Neuron (in vitro differentiated cells): ENCODE measurements around the gene PPM1F.

Source experiments
- H2AFZ ChIP-seq: one replicate; pipeline ENCODE4 v1.6.1; 2013; ENCODE audit warnings: low read depth, mild to moderate bottlenecking, inconsistent platforms, low read length, moderate library complexity
- H3K27me3 ChIP-seq: one replicate; pipeline ENCODE4 v1.6.1; 2013; ENCODE audit warnings: low read length; ENCODE audit not compliant: insufficient read depth
- H3K36me3 ChIP-seq: one replicate; pipeline ENCODE4 v1.6.1; 2013; ENCODE audit warnings: low read length; ENCODE audit not compliant: insufficient read depth
- H3K4me1 ChIP-seq: one replicate; pipeline ENCODE4 v1.6.1; 2013; ENCODE audit warnings: low read length; ENCODE audit not compliant: insufficient read depth
- H3K4me3 ChIP-seq: 2 replicates; pipeline ENCODE4 v1.5.1; 2013; ENCODE audit warnings: mild to moderate bottlenecking, low read length, moderate library complexity
- H3K9me3 ChIP-seq: one replicate; pipeline ENCODE4 v1.6.1; 2013; ENCODE audit warnings: low read length

The PPM1F gene

DNA sequence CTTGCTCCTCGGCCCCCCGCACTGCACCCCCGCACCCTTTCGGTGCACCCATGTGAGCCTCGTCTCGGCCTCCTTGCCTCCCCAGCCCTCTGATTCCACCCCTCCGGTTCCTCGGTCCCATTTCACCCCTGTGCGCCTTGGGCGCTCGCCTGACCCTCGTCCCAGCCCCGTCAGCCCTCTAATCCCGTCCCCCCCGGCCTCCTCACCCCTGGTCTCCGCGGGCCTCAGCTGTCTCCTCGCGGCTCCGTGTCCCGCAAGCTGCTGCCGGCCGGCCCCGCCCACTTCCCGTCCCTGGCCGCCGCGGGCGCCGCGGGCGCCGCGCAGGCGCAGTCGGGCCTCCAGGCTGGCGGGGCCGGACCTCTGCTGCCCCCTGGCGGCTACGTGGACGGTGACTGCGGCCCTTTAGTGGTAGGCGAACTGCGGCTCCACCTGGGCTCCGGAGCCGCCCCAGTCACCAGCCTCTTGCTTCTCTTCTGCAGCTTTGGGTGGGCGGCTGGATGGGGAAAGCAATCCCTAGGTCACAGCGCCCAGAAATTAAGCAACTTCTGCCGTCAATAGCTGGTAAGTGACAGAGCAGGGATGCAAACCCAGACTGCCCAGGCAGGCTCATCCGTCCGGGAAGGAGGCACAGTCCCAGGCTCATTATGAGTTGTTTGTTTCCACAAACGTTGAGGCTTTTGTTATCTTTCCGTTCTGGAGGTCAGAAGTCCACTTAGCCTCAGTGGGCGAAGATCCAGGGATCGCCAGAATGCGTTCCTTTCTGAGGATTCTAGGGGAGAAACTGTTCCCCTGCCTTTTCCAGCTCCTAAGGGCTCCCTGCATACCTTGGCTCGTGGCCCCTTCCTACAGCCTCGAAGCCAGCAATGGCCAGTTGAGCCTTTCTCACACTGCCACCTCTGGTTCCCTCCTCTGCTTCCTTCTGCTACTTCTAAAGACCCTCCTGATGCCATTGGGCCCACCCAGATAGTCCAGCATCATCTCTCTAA lies at the start of gene PPM1F:
Gene PPM1F (minus strand): TSS at position 263 of the 986 bp plus-strand sequence. CDS start 6,800 bp downstream, outside the sequence.
- no peaks in the 10 kb centered on the region for H3K9me3 ChIP-seq
- no peaks in the 10 kb centered on the region for H3K27me3 ChIP-seq
- peak within 1 kb of the TSS; percentile 77 for H3K4me3 ChIP-seq
- H2AFZ ChIP-seq, result peak within 1 kb of the TSS; percentile 18
- H3K4me1 ChIP-seq, result peaks cover 10% of the 10 kb centered on the region
- H3K36me3 ChIP-seq, result no peaks in the 10 kb centered on the region

GRCh38 chr22:22001664-22002525 lies 49.2 kb upstream of the PPM1F start:
- peaks cover 7% of the 10 kb centered on the region for H3K27me3 ChIP-seq
- H3K36me3 ChIP-seq, result no peaks in the 10 kb centered on the region
- H2AFZ ChIP-seq, result no peak overlapping the region
- no peaks in the 10 kb centered on the region for H3K9me3 ChIP-seq
- H3K4me1 ChIP-seq, result no peaks in the 10 kb centered on the region
- no peak overlapping the region for H3K4me3 ChIP-seq

GRCh38 chr22:21998595-21999247 lies 46.1 kb upstream of the PPM1F start:
- Histone ChIP-seq H3K4me3 (no peak overlapping the region), H3K4me1 (no peaks in the 10 kb centered on the region), H2AFZ (no peak overlapping the region)

DNA sequence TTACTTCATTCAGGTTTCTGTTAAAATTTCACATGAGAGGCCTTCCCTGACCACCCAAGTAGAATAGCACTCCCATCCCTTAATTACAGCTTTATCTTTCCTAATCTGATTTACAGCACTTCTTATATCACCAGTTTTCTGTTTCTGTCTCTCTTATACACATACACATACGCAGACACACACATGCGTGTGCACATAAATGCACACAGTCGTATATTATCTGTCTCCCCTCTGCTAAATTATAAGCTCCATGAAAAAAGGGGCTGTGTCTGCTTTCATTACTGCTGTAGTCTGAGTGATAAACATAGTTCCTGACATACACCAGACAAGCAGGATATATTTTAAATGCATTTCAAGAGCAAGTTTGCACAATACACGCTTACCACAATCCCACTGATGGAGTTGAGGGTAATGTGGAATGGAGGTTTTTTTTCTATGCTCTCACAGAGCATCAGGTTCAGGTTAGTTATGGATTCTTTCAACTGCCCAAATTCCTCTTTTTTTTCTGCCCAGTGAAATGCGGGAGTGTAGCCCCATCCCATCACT lies 43.6 kb upstream of the PPM1F start:
- H2AFZ ChIP-seq, result no peak overlapping the region
- no peak overlapping the region for H3K4me3 ChIP-seq
- no peaks in the 10 kb centered on the region for H3K36me3 ChIP-seq
- H3K9me3 ChIP-seq, result no peaks in the 10 kb centered on the region
- H3K27me3 ChIP-seq, result peaks cover 12% of the 10 kb centered on the region
- H3K4me1 ChIP-seq, result no peaks in the 10 kb centered on the region

More at GRCh38 chr22:21998595-21999247, 46.1 kb upstream of the PPM1F start:
- H3K27me3 ChIP-seq, result peaks cover 12% of the 10 kb centered on the region
- H3K9me3 ChIP-seq, result no peaks in the 10 kb centered on the region
- H3K36me3 ChIP-seq, result no peaks in the 10 kb centered on the region

DNA sequence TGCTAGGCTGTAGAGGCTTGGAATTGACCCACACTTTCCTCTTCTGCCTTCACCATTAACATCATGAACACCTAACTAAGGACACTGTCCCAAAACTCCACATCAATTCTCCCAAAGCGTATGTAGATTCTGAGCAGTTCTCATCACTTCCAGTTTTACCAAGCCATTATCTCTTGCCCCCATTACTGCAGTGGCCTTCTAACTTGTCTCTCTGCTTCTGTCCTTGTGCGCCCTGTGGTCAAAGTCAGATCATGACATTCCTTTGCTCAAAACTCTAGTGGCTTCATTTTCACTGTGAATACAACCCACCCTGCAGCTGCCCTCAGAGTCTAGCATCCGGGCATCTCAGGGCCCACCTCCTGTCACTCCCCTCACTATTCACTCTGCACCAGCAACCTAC lies 43.0 kb upstream of the PPM1F start:
- H3K27me3 ChIP-seq, result peaks cover 7% of the 10 kb centered on the region
- no peaks in the 10 kb centered on the region for H3K36me3 ChIP-seq
- no peak overlapping the region for H2AFZ ChIP-seq
- no peaks in the 10 kb centered on the region for H3K4me1 ChIP-seq
- H3K4me3 ChIP-seq, result no peak overlapping the region
- H3K9me3 ChIP-seq, result no peaks in the 10 kb centered on the region

DNA sequence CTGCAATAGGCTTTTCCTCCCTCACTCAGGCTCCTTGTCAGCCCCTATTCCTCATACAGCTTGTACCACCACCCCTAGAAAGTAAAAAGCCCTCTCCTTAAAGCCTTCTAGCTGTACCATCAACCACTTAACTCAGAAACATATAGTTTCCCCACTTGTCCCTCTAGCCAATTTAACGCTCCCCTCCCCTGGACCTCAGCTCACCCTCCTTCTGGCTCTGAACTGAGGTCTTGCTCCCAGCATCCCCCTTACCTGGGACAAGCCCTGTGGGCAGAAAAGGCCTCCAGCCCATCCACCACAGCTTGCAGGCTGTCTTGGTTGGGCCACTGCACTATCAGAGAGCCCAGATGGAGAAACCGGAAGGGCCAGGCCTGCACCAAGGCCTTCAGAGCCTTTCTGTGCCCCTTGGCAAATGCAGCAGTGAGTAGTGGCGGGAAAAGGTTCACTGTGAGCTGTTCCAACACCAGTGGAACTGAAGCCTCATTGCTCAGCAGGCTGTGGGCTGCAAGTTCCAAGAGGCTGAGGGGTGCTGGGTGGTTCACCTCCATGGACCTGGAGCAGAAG lies 42.3 kb upstream of the PPM1F start:
- Histone ChIP-seq H3K27me3 (peaks cover 5% of the 10 kb centered on the region), H3K4me1 (no peaks in the 10 kb centered on the region), H3K9me3 (no peaks in the 10 kb centered on the region), H3K36me3 (no peaks in the 10 kb centered on the region), H2AFZ (no peak overlapping the region), H3K4me3 (no peak overlapping the region)

- no peaks in the 10 kb centered on the region for H3K36me3 ChIP-seq
- H3K4me1 ChIP-seq, result no peaks in the 10 kb centered on the region
- no peak overlapping the region for H2AFZ ChIP-seq
- H3K4me3 ChIP-seq, result no peak overlapping the region
- H3K27me3 ChIP-seq, result peaks cover 5% of the 10 kb centered on the region
- no peaks in the 10 kb centered on the region for H3K9me3 ChIP-seq
These were observed 40.1 kb upstream of the PPM1F start for GRCh38 chr22:21992593-21993237.

DNA sequence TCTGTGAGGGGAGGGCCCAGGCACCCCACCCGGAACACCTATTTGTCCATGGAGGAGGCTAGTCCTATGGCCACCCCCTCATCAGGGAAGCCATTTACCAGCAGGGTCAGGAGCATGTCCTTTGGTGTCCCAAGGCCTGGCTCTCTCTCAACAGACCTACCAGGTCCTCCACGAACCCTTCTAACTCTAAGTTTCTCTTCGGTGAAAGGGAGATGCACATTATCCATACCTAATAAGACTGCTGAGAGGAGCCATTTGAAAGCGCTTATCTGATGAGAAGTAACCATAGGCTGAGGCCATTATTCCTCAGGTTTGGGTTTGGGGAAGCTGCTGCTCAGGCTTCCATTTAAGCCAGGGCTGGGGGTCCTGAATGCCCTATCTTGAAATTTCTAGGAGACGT lies 39.1 kb upstream of the PPM1F start:
- Histone ChIP-seq H3K4me1 (no peaks in the 10 kb centered on the region), H3K4me3 (no peak overlapping the region), H3K36me3 (no peaks in the 10 kb centered on the region), H2AFZ (no peak overlapping the region), H3K27me3 (peaks cover 5% of the 10 kb centered on the region), H3K9me3 (no peaks in the 10 kb centered on the region)

DNA sequence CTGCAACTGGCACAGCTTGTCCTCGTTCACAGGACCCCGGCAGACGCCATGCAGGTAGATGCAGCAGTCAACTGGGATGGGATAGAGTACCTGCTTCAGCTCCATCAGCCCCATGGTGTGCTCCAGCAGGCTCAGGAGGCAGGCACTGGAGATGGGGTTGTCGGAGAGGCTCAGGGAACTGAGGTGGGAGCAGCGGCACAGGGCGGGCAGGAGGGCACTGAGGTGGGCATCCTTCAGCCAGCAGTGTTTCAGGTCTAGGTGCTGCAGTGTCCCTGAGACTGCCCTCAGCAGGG lies 38.6 kb upstream of the PPM1F start:
- Histone ChIP-seq H3K4me3 (no peak overlapping the region), H2AFZ (no peak overlapping the region), H3K36me3 (no peaks in the 10 kb centered on the region), H3K9me3 (no peaks in the 10 kb centered on the region), H3K4me1 (no peaks in the 10 kb centered on the region), H3K27me3 (peaks cover 5% of the 10 kb centered on the region)

- no peak overlapping the region for H3K4me3 ChIP-seq
- no peak overlapping the region for H2AFZ ChIP-seq
- H3K36me3 ChIP-seq, result no peaks in the 10 kb centered on the region
- peaks cover 5% of the 10 kb centered on the region for H3K27me3 ChIP-seq
- no peaks in the 10 kb centered on the region for H3K4me1 ChIP-seq
- no peaks in the 10 kb centered on the region for H3K9me3 ChIP-seq
These were observed 38.0 kb upstream of the PPM1F start for GRCh38 chr22:21990445-21991303.

DNA sequence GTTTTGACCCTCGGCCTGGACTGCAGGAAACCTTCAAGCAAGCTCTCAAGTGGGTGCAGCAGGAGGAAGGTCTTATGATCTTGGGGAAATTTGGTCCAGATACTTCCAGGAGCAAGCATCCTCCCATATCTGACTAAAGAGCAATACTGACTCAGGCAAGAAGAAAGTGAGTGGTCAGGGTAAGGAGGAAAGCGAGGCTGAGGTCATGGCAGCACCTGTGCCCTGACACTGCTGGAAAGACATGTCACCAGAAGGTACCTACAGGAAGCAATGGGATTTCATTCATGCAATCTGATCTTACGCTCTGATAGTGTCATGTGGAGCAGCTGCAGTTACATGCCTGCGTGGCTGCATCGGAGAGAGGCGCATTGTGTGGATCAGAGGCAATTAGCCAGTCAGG lies 36.4 kb upstream of the PPM1F start:
- H3K27me3 ChIP-seq, result no peaks in the 10 kb centered on the region

More for the DNA sequence above, 36.4 kb upstream of the PPM1F start:
- Histone ChIP-seq H3K4me3 (no peak overlapping the region), H3K36me3 (no peaks in the 10 kb centered on the region), H2AFZ (no peak overlapping the region), H3K9me3 (no peaks in the 10 kb centered on the region), H3K4me1 (no peaks in the 10 kb centered on the region)
